DMS53 (cell line): ENCODE results near the gene MAPK8IP3.
"Not testable (repeated sequence)": the region's sequence is repeated elsewhere in the genome, so short reads cannot be mapped to it uniquely, and the experiment has no call there.

ENCODE experiments used
- DNase-seq: peaks from one replicate; lab custom pipeline; 2025; lab: John Stamatoyannopoulos, UW

MAPK8IP3 gene

DNA sequence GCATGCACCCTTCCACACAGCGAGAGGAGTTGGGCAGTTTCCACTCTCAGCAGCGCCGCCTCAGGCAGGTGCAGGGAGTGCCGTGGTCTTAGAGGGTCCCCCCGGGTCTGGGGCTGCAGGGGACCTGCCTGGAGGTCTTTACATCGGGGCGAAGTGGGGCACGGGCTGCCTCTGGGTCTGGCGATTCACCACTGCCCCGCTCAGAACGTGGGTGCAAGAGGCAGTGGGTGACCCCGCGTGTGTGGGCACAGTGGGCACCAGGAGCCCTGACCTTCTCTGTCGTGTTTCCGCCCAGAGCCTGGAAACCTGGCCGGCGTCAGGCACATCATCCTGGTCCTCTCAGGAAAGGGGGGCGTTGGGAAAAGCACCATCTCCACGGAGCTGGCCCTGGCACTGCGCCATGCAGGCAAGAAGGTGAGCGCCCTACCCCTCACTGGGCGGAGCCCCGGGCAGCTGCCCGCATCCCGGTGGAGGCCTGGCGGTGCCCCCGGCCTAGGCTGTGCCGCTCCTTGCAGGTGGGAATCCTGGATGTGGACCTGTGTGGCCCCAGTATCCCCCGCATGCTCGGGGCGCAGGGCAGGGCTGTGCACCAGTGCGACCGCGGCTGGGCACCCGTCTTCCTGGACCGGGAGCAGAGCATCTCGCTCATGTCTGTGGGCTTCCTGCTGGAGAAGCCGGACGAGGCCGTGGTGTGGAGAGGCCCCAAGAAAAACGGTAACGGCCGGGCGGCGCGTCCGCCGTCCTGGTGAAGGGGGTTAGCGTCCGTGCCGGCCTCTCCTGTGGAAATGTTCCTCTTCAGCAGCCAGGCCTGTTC is 80.5 kb downstream of the MAPK8IP3 start:
- no peak for DNase-seq

DNA sequence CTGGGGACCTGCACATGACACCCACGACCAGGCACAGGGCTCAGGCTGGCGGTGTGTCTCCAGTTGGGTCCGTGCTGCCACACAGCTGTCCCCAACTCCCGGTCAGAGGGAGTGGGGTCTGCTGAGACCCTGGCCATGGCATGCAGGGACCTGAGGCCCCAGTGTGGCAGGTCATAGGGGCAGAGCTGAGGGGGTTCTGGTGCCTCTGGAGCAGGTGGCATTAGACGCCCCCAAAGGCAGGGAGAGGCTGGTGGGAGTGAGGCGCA is 81.0 kb downstream of the MAPK8IP3 start:
- DNase-seq: no peak

DNA sequence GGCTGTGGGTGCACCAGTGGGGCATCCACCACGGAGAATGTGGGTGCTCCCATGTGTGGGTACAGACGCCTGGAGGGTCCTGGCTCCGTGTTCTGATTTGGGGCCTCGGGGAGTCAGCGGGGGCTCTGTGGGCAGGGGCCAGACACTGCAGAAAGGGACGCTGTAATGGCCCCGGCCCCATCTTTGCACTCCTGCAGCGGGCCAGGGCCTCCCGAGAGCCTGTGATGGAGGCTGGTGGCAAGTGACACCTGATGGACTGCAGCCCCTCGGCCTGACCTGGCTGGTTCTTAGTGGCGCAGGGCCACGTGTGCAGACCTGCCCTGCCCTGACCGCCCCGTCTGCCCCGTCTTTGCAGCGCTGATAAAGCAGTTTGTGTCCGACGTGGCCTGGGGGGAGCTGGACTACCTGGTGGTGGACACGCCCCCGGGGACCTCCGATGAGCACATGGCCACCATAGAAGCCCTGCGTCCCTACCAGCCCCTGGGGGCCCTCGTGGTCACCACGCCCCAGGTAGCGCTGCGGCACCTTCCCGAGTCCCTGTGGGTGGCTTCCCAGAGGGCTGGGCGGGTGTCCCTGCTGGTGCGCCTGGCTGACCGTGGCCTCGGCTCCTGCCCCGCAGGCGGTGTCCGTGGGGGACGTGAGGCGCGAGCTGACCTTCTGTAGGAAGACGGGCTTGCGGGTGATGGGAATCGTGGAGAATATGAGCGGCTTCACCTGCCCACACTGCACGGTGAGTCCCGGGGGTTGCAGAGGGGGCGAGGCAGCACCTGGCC is 81.5 kb downstream of the MAPK8IP3 start:
- DNase-seq: no peak

DNA sequence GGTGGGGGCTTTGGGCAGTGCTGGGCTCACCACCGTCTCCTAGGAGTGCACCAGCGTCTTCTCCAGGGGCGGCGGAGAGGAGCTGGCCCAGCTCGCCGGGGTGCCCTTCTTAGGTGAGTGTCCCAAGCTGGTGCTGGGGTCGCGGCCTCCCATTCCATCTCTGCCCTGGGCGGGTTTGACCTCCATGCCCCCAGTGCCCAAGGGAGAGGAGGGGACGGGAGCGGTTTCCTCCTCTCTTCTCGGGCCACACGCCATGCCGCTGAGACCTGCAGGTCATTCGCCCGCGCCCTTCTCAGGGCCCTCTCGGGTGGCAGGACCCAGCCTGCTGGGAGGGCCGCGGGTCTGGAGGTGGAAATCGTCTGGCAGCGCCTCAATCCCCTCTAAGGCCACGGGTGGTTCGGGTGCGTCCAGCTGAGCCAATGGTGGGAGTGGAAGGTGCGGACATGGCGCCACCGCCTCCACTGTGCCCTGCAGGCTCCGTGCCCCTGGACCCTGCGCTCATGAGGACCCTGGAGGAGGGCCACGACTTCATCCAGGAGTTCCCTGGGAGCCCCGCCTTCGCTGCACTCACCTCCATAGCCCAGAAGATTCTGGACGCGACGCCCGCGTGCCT is 82.2 kb downstream of the MAPK8IP3 start:
- DNase-seq: no peak

DNA sequence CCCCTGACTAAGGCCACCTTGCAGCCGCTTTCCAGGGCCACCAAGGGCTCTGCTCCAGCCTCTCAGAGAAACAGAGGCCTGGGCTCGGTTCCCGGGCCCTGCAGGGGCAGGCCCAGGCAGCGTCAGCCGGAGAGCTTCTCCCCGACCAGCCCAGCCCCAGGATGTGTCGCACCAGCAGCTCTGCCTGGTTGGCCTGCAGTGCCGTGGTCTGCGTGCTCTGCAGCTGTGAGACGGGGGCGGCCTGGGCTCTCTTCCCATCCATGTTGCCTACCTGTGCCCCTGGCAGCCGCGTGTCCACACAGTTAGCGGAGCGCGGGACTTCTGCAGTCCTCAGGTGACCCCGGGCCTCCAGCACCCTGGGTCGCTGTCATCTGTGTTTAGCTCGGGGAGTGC is 82.7 kb downstream of the MAPK8IP3 start:
- no peak for DNase-seq

DNA sequence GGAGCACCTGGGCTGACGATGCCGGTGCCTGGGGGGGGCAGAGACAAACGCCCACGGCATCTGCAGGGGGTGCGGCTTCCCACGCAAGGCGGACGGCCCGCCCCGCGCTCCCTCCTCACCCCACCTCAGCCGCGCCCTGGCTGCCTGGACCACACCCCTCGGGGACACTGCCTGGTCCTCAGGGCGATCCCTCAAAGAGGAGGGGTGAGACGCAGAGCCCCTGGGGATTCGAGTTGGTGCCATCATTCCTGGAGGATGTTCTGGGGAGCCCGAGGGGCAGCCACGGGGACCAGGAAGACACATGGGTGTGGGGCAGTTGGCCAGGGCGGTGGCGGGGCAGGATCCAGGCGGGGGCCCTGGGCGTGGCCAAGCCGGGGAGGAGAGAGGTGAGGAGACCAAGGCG is 83.6 kb downstream of the MAPK8IP3 start:
- no peak for DNase-seq

DNA sequence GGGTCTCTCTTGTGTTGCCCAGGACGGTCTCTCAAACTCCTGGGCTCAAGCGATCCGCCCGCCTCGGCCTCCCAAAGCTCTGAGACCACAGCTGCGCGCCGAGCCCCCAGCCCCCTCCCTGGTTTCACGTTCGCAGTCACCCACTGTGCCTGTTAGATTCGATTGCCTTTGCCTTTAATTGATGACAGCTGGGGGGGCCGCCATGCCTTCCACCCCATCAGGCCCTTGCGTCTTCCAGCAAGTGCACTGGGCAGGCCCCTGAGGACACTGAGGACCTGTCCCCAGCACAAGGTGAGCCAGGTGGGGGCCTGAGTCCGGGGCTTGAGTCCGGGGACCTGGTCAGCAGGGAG is 84.2 kb downstream of the MAPK8IP3 start:
- no peak for DNase-seq

DNA sequence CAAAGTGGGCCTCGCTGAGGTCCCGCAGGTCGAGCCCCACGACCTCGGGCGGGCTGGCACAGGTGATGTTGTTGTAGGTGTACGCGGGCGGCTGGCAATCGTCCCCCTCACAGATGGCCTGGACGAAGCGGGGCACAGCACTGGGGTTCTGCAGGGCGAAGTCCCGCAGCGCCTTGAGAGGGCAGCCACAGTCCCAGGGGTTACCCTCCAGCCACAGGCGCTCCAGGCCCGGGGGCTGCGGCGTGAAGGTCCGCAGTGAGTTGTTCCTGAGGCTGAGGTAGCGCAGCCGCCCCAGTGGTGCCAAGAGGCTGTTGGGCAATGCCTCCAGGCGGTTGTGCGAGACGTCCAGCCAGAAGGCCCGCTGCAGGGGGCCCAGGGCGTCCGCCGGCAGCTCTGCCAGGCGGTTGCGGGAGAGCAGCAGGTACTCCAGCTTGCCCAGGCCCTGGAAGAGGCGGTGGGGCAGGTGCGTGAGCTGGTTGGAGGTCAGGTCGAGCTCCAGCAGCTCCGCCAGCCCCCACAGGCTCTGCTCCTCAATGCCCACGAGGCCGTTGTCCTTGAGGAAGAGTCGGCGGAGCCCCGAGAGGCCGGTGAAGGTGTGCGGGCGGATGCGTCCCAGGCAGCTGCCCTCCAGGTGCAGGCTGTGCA is 84.7 kb downstream of the MAPK8IP3 start:
- DNase-seq: no peak

DNA sequence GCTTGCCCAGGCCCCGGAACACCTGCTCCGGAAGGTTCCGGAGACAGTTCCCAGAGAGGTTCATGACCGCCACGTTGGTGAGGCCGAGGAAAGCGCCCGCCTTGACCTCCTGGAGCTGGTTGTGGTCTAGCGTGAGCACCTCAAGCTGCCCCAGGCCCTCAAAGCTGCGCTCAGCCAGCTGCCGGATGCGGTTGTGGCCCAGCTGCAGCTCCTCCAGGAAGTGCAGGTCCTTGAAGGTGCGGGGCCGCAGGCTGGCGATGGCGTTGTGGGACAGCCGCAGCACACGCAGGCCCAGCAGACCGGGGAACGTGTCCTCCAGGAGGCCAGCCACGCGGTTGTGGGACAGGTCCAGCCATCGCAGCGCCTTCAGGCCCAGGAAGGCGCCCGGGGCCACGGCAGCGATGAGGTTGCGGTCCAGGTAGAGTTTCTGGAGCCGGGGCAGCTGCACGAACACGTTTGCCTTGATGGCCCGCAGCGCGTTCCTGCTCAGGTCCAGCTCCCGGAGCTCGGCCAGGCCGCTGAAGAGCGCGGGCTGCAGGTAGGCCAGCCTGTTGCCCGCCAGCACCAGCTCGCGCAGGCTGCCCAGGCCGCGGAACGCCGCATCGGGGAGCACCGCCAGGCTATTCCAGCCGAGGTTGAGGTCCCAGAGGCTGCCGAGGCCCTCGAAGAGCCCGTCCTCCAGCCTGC is 85.4 kb downstream of the MAPK8IP3 start:
- DNase-seq: no peak

DNA sequence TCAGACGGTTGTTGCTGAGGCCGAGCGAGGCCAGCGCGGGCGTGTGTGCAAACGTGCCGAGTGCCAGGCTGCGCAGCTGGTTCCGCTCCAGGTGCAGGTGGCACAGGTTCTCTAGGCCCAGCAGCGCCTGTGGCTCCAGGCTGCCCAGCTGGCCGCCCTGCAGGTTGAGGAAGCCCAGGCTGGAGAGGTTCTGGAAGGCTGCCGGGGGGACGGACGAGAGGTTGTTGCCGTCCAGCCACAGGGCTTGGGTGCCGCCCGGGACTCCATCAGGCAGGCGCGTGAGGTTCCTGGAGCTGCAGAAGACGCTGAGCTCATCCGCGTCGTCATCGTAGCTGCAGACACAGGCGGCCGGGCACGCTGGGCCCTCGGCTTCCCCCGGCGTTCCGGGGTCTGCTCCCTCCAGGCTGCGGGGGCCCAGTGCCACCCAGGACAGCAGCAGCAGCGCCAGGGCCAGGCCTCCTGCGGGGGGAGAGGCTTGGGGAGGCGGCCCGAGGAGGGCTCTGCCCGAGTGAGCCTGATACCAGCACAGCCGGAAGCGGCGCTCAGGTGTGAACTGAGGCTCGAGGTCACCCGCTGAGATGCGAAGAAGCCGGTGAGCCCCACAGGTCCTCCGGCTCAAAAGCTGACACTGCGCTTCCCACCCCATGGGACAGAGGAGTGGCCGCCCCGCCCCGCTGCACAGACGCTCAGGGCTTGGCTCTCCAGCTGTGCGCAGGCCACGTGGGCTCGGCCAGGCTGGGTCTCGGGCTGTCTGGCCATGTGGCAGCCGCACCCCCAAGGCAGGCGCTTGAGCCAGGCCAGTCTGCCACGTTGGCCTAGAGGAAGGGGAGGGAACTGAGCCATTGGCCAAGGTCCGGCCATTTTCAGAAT is 86.2 kb downstream of the MAPK8IP3 start:
- no peak for DNase-seq

DNA sequence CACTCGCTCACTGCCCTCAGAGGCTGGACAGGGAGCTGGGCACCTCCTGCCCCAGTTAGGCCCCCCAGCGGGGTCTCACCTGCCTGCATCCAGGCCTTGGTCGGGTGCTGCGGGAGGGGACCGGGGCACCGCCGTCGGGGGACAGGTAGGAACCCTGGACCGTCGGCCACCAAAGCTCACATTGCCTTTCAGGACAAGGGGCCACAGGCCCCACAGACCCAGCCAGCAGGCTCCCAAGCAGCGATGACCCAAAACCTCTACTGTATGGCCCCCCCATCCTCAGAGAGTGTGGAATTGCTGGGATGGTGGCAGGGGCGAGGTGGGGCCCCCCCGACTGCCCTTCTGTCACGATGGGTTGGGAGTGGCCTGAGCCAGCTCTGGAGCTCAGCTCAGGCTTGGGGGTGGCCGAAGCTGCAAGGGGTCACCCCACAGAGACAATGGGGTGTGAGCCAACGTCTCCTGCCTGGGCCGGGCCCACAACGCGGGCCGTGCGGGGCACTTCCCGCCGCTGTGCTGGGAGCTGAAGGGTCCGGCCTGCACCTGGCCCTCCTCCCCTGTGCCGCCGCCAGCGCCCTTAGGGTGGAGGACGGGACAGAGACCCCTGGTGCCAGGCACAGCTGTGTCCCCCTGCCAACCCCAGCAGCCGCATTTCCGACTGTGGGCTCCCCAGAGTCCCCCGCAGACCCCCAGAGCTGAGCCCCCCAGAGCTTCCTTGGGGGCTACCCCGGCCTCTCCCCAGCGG is 87.0 kb downstream of the MAPK8IP3 start:
- DNase-seq: no peak

DNA sequence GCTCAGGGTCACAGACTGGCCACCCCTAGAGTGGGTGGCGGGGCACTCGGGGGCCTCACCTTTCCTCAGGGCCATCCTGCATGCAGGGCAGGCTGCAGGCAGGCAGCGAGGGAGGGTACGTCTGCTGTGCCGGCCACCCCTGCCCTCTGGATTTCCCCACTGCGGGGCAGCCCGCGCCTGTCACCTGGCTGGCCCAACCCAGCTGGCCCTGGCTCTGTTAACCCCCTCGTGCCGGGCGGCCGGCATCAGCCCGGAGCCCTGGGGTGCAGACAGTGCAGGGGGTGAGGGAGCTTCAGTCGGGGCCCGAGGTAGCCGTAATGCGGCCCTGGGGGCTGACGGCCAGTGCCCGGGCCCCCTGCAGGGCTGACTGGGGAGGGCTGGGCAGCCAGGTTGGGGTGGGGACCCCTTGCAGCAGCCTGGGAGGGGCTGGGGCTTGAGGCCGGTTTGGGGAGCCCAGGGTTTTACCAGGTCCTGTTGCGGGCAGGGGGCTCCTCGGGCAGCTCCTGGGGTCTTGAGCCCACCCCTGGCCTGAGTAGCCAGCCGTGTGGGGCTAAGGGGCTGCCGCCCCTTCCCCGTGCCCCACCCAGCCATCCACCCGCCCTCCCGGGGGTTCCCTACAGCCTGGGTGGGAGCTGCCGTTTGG is 87.7 kb downstream of the MAPK8IP3 start, which contains the start of gene IGFALS:
TSS of gene IGFALS (minus strand) at position 128 of the 643 bp plus-strand sequence. CDS start at position 75, 53 bp downstream.
- peak; percentile 60 for DNase-seq

DNA sequence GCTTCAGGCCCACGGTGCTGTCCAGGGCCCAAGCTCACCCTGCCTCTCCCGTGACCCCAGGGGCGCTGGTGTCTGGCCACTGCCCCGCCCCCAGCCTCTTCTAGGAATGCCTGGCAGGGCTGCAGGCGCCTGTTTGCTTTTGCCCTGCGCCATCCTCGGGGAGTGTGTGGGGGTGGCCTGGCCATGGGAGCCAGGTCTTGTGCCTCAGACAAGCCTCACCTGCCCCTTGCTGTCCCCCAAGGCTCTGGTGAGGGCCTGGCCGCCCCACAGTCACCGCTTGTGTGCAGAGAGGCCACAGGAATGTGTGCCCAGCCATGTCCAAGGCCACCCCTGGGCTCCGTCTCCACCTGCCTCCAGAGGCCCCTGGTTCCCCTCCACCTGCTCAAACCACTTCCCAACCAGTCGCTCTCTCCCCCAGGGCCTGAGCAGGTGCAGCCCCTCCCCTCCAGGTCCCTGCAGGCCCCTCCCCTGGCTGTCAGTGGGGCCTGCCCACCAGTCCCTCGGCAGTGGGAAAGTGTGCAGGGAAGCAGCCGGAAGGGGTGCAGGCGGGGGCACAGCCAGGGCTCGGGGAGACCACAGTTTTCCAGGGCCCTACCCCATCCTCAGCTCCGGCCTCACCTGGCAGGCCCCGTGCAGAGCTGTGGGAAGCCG is 88.4 kb downstream of the MAPK8IP3 start:
- DNase-seq: peak; percentile 60

DNA sequence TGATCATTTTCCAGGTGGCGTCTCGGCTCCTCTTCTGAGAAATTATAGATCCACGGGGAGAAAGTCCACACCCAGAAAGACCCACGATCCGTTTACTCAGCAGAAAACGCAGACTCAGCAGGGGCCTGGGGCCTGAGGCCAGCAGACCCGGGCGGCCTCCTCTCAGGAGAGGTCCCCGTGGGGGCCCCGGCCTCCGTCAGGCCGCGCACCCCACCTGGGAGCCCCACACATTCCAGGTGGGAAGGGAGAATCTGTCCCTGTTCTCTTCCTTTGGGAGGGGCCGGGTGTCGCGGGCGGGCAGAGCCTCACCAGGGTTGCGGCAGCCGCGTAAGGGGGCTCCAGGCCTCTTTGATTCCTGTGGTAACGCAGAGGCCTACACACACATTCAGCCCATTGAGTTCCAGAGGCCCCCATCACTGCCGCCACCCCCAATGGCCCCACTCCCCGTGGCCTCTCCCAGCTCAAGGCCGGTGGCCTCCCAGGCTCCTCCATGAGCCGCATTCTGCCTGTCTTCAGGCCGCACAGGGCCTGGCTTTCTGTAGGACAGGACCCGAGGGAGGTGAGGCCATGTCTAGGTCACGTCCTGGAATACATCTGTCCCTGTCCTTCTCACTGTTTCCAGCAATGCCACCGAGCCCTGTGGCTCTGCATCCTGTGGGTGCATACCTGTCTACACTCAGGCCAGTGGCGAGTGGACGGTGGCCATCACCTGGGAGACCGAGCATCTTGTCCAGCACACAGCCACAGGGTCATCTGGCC is 89.1 kb downstream of the MAPK8IP3 start:
- no peak for DNase-seq

DNA sequence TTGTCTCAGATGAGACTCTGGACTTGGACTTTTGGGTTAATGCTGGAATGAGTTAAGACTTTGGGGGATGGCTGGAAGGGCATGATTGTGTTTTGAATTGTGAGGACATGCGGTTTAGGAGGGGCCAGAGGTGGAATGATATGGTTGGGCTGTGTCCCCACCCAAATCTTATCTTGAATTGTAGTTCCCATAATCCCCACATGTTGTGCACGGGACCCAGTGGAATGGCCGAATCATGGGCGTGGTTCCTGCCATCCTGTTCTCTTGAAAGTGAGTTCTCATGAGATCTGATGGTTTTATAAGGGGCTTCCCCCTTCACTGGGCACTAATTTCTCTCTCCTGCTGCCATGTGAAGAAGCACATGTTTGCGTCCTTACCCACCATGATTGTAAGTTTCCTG is 93.3 kb downstream of the MAPK8IP3 start:
- DNase-seq: not testable (repeated sequence)

DNA sequence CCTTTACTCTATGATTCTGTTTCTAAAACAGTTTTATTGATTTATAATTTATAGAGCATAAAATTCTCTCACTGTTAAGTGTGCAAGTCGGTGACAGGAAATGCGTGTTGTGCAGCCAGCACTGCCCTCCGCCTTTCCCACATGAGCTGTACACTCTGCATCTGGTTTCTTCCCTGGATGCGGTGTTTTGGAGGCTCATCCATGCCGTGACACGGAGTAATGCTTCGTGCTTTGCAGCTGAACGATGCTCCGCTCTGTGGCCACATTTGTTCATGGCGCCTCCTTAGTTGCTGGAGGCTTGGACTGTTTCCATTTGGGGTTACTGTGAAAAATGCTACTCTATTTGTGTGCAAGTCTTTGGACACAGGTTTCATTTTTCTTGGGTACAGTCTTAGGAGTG is 94.7 kb downstream of the MAPK8IP3 start:
- no peak for DNase-seq

DNA sequence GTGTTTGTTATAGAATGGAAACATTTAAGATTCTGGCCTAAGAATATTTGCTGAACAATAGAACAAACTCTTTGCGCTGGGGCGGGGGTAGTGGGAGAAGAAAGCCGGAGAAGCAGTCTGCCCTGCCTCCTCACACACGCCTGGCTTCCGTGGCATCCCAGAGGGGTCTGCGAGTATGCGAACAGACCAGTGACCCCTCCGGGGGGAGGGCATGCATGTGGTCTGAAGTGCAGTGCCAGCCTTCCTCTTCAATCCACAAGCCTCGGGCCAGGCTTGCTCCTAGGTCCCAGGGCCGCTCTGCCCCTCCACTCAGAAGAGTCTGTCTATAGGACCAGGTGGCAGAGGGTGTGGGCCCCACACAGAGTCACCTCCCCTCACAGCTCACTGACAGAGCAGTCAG is 101.6 kb downstream of the MAPK8IP3 start:
- DNase-seq: no peak

DNA sequence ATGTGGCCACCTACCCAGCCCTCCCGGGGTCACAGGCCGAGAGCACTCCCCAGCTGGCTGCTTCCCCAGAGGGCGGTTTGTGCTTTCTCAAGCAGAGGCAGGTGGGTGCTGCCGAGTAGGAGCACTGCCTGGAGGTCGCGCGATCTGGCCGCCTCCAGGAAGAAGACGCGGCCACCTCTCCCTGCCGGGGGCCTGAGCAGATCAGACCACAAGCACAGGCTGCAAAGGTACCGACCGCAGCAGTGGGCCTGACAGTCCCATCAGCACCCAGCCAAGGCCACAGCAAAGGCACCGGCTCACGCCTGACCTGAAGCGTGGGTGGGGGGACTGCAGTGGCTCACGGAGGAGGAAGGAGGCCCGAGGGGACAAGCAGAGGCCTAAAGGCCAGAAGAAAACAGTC is 102.7 kb downstream of the MAPK8IP3 start:
- DNase-seq: no peak
